Upper lobe of right lung (tissue), 1 donor: ENCODE data around the gene STARD13. TPM values are rescaled to one million over a fixed set of nuclear protein-coding genes. Genes with fewer than 3 reads are reported as not detected.

Source experiments
- ATAC-seq: fragments of 200-7000 bp; cut with Tn5 transposase; one replicate; pipeline ENCODE4 v1.9.1; 2020; ENCODE audit warnings: mild to moderate bottlenecking, moderate library complexity
- DNase-seq: peaks from one replicate; pipeline ENCODE4 v3.0.0-alpha.2; 2020
- H3K27ac ChIP-seq: fragments of 200-600 bp; one replicate; pipeline ENCODE4 v1.8.0; 2022
- H3K27me3 ChIP-seq: fragments of 200-600 bp; one replicate; pipeline ENCODE4 v1.8.0; 2022; ENCODE audit warnings: mild to moderate bottlenecking
- H3K36me3 ChIP-seq: fragments of 200-600 bp; one replicate; pipeline ENCODE4 v1.8.0; 2022
- H3K4me1 ChIP-seq: fragments of 200-600 bp; one replicate; pipeline ENCODE4 v1.8.0; 2022
- H3K4me3 ChIP-seq: fragments of 200-600 bp; one replicate; pipeline ENCODE4 v1.8.0; 2022; ENCODE audit warnings: mild to moderate bottlenecking
- H3K9me3 ChIP-seq: fragments of 200-600 bp; one replicate; pipeline ENCODE4 v1.8.0; 2022
- intact Hi-C: fragments of 100-400 bp; cut with DNase I; formaldehyde crosslinking; loops from one replicate; pipeline ENCODE4 v1.11.0; 2022
- total RNA-seq: library from RNA; stranded (reverse); fragmentation: NEBNext Ultra II Directional; extraction: Animal tissue kit (Norgen Biotek cat#: 25700); gene quantifications from one replicate; pipeline ENCODE4 v1.2.1, GENCODE V29; 2021
- TF ChIP-seq, protein P1 (sequence below): fragments of 200-600 bp; IDR thresholded peaks from one replicate; pipeline ENCODE4 v1.8.0; 2022; ENCODE audit warnings: antibody characterized with exemption
- donor health status: DM: no; HTN: yes; CAD: no; lungs with severe emphysema.

STARD13 gene
- total RNA-seq, 1 donor from 2014 or later, result 60.4 TPM

DNA sequence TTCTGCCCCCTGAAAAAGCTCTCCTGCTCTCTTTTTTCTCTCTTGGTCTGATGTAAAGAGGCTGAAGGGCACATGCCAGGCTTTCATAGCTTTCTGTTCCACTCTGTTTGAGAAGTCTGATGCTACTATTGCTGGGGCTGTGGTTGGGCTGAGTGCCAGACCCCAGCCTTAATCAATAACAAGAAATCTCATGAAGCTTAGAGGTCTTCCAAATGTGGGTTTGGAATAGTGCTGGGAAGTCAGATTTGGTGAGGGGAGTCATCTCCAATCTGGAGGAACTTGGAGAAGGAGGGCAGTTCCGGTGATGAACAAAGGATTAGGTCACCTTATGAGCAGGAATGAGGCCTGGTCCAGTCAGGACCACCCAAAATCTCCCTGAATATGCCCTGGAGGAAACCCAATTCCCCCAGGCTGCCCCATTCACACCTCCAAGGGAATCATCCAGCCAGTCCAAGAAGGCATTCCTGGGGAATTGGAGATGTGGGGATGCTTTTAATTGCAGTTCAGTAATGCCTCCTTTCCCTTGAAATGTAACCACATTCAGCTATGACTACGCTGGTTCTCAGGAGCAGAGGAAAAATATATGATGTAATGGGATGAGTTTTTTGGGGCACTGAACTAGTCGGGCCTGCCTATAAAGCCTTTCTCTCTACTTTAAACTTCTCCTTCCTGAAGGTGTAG is 102.0 kb downstream of the STARD13 start:
- ATAC-seq, result no peak
- Histone ChIP-seq H3K4me1 (peaks cover 6% of the 10 kb centered on the region), H3K27me3 (no peaks in the 10 kb centered on the region), H3K27ac (no peak overlapping the region), H3K36me3 (no peaks in the 10 kb centered on the region), H3K4me3 (no peak overlapping the region), H3K9me3 (no peaks in the 10 kb centered on the region)
- TF ChIP-seq, protein P1, sequence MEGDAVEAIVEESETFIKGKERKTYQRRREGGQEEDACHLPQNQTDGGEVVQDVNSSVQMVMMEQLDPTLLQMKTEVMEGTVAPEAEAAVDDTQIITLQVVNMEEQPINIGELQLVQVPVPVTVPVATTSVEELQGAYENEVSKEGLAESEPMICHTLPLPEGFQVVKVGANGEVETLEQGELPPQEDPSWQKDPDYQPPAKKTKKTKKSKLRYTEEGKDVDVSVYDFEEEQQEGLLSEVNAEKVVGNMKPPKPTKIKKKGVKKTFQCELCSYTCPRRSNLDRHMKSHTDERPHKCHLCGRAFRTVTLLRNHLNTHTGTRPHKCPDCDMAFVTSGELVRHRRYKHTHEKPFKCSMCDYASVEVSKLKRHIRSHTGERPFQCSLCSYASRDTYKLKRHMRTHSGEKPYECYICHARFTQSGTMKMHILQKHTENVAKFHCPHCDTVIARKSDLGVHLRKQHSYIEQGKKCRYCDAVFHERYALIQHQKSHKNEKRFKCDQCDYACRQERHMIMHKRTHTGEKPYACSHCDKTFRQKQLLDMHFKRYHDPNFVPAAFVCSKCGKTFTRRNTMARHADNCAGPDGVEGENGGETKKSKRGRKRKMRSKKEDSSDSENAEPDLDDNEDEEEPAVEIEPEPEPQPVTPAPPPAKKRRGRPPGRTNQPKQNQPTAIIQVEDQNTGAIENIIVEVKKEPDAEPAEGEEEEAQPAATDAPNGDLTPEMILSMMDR, result no peak
- intact Hi-C loops, result no loop called here
- no peak for DNase-seq

DNA sequence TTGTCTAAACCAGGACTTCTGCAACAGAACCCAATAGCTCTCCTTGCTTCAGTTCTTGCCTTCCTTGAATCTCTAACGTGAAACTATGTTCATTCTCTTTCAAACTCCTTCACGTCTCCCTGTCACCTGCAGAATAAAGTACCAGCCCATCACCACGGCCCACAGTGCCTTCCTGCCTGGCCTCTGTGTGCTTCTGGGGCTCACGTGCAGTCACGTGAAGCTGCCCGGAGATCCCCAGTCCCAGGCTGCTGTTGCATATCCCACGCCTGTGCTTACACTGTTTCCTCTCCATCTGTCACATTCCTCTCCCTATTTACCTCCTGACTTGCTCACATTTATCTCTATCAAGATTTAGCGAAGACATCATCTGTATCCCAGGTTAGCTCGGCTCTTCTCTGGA is 102.8 kb downstream of the STARD13 start:
- Histone ChIP-seq H3K4me1 (peaks cover 6% of the 10 kb centered on the region), H3K27me3 (no peaks in the 10 kb centered on the region), H3K36me3 (no peaks in the 10 kb centered on the region), H3K9me3 (no peaks in the 10 kb centered on the region), H3K4me3 (no peak overlapping the region), H3K27ac (no peak overlapping the region)
- intact Hi-C loops, result no loop called here
- DNase-seq (no peak), ATAC-seq (no peak)
- TF ChIP-seq, protein P1, result no peak

DNA sequence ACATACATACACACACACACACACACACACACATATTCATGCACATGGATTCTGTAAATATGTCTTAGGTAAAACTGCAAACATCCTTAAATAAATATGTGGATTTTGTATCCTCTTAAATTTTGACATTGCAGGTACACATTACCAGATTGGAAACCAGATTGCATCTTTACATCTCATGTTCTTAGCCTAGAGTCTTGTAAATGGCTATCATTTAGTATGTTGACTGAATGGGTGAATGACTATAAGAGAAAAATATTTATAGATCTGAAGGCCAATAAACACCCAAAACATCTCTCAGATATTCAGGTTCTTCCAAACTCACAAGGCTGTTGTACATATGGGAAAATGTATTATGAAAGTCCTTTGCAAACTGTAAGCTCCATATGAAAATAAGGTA is 104.3 kb downstream of the STARD13 start:
- Histone ChIP-seq H3K36me3 (no peaks in the 10 kb centered on the region), H3K4me3 (no peak overlapping the region), H3K4me1 (no peaks in the 10 kb centered on the region), H3K27me3 (no peaks in the 10 kb centered on the region), H3K9me3 (no peaks in the 10 kb centered on the region), H3K27ac (no peak overlapping the region)
- TF ChIP-seq, protein P1, result no peak
- no peak for DNase-seq
- ATAC-seq, result no peak
- intact Hi-C loops, result no loop called here

DNA sequence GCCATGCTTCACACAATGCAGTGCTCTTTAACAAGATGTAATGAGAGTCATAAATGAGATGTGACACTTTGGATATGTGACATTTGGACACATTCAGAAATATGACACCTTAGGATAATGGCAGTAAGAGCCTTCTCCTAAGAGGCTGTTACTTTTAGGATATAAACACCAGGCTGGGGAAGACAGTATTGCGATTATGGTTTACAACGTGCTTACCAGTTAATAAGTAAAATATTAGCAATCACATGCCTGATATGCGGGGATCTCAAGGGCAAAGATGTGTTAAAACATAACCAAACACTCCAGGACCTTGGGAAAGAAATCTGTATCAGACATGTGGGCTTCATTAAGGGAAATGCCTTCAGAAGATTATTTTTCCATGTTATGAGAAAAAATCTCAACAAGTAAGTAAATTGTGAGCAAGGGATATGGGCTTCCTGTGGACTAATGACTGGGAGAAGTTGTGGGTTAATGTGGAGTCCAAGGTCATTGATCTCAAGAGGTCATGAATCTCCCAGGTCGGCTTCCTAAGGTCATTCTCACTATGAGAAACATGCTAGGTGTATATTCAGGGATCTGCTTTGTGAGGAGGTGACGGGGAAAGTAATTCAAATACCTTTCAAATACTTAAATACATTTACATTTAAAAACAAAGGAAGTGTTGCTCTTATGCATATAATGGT is 105.3 kb downstream of the STARD13 start:
- TF ChIP-seq, protein P1, result no peak
- H3K4me1 ChIP-seq, result no peaks in the 10 kb centered on the region
- H3K36me3 ChIP-seq, result no peaks in the 10 kb centered on the region
- no peak for ATAC-seq
- H3K9me3 ChIP-seq, result no peaks in the 10 kb centered on the region
- H3K4me3 ChIP-seq, result no peak overlapping the region
- intact Hi-C loops, result no loop called here
- H3K27me3 ChIP-seq, result no peaks in the 10 kb centered on the region
- no peak for DNase-seq
- H3K27ac ChIP-seq, result no peak overlapping the region

DNA sequence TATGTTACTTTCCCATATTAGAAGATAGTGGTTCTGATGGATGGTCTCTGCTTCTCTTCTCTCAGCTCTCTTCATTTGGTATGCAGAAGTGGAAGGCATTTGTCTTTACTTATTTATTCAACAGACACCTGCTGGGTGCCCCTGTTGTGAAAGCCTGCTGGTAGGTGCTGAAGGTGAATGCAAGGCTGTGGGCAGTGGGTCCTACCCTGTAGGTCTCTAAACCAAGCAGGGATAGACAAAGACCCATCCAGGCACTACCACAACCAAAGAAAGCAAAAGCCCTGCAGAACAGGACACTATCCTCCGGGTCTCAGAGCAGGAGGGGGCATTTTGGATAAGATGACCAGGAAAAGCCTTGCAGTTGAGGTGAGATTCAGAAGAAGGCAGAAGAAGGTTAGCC is 106.1 kb downstream of the STARD13 start:
- H3K27me3 ChIP-seq, result no peaks in the 10 kb centered on the region
- ATAC-seq (no peak), DNase-seq (no peak)
- TF ChIP-seq, protein P1, result no peak
- H3K27ac ChIP-seq, result no peak overlapping the region
- H3K4me1 ChIP-seq, result no peaks in the 10 kb centered on the region
- no peak overlapping the region for H3K4me3 ChIP-seq
- intact Hi-C loops, result no loop called here
- no peaks in the 10 kb centered on the region for H3K36me3 ChIP-seq
- H3K9me3 ChIP-seq, result no peaks in the 10 kb centered on the region
